Mononuclear cell (primary cell): ENCODE results near the gene SEC24A. TPM values are rescaled to one million over a fixed set of nuclear protein-coding genes. Genes with fewer than 3 reads are reported as not detected.
"Not testable (repeated sequence)": the region's sequence is repeated elsewhere in the genome, so short reads cannot be mapped to it uniquely, and the experiment has no call there.

Experiments
- H3K27me3 ChIP-seq: 2 replicates; pipeline ENCODE4 v1.6.0; 2011; ENCODE audit warnings: low read length, control low read depth; ENCODE audit not compliant: insufficient read depth
- H3K4me1 ChIP-seq: 2 replicates; pipeline ENCODE4 v1.5.1; 2011; ENCODE audit warnings: mild to moderate bottlenecking, low read length, control low read depth; ENCODE audit not compliant: insufficient read depth
- H3K4me3 ChIP-seq: 2 replicates; pipeline ENCODE4 v1.5.1; 2011; ENCODE audit warnings: mild to moderate bottlenecking, low read length, moderate library complexity
- H3K9me3 ChIP-seq: 2 replicates; pipeline ENCODE4 v1.5.1; 2011; ENCODE audit warnings: low read depth, mild to moderate bottlenecking, control low read depth, low read length
- total RNA-seq: library from RNA; depleted of rRNA; stranded (reverse); fragments of >200 nt; gene quantifications from one replicate; pipeline ENCODE4 v1.2.3, GENCODE V29; 2012

The SEC24A gene
- total RNA-seq, 1 donor = 20.3 TPM

GRCh38 chr5:134758176-134758503 is 109.6 kb downstream of the SEC24A start:
- Histone ChIP-seq H3K9me3 (no peaks in the 10 kb centered on the region), H3K4me1 (peaks cover 36% of the 10 kb centered on the region), H3K27me3 (no peaks in the 10 kb centered on the region), H3K4me3 (peak overlapping the region; percentile 96)

- Histone ChIP-seq H3K9me3 (no peaks in the 10 kb centered on the region), H3K4me1 (peaks cover 38% of the 10 kb centered on the region)
These were observed 110.1 kb downstream of the SEC24A start, which contains the start of gene DDX46 for GRCh38 chr5:134758504-134759341. Gene DDX46, plus strand, starts transcription at chr5:134758779. Its CDS starts 160 bp downstream, at chr5:134758939.

GRCh38 chr5:134767528-134768291 is 119.1 kb downstream of the SEC24A start:
- H3K4me1 ChIP-seq, H3K9me3 ChIP-seq, H3K4me3 ChIP-seq, H3K27me3 ChIP-seq: not testable (repeated sequence)

More at GRCh38 chr5:134758504-134759341, 110.1 kb downstream of the SEC24A start, which contains the start of gene DDX46:
- Histone ChIP-seq H3K27me3 (no peaks in the 10 kb centered on the region), H3K4me3 (peak within 1 kb of the TSS; percentile 96)

- no peaks in the 10 kb centered on the region for H3K9me3 ChIP-seq
- no peak overlapping the region for H3K4me3 ChIP-seq
- no peaks in the 10 kb centered on the region for H3K27me3 ChIP-seq
- H3K4me1 ChIP-seq = no peaks in the 10 kb centered on the region
These were observed 120.6 kb downstream of the SEC24A start for GRCh38 chr5:134769206-134769605.

GRCh38 chr5:134772461-134773125 is 124.0 kb downstream of the SEC24A start:
- no peak overlapping the region for H3K4me3 ChIP-seq
- H3K9me3 ChIP-seq = no peaks in the 10 kb centered on the region
- no peaks in the 10 kb centered on the region for H3K27me3 ChIP-seq
- H3K4me1 ChIP-seq = peaks cover 2% of the 10 kb centered on the region

GRCh38 chr5:134777366-134777765 is 128.8 kb downstream of the SEC24A start:
- Histone ChIP-seq H3K4me1 (peaks cover 9% of the 10 kb centered on the region), H3K4me3 (no peak overlapping the region), H3K27me3 (no peaks in the 10 kb centered on the region), H3K9me3 (no peaks in the 10 kb centered on the region)

Other genes with a start within 250 kb of the SEC24A start
- 13.0 TPM for gene CDKN2AIPNL, start 236.9 kb upstream of the SEC24A start, total RNA-seq
- 51.3 TPM for gene JADE2, start 123.1 kb upstream of the SEC24A start, total RNA-seq
- gene SAR1B, start 16.0 kb upstream of the SEC24A start, total RNA-seq = 44.4 TPM
- gene CAMLG, start 89.8 kb downstream of the SEC24A start, total RNA-seq = 41.0 TPM
- gene DDX46, start 110.0 kb downstream of the SEC24A start, total RNA-seq = 38.0 TPM
- gene C5orf24, start 197.2 kb downstream of the SEC24A start, total RNA-seq = 38.1 TPM
- 16.4 TPM for gene TXNDC15, start 225.6 kb downstream of the SEC24A start, total RNA-seq